DND-41 (cell line): ENCODE measurements around the gene SAPCD2.

ENCODE experiments used
- EZH2 ChIP-seq: IDR thresholded peaks from 3 replicates; pipeline ENCODE4 v1.6.1; 2012; ENCODE audit warnings: borderline replicate concordance, low read depth, mild to moderate bottlenecking, moderate library complexity, low read length, inconsistent platforms; ENCODE audit not compliant: severe bottlenecking
- TF ChIP-seq, protein P1 (sequence below): IDR thresholded peaks from 2 replicates; pipeline ENCODE4 v1.5.1; 2012; ENCODE audit warnings: borderline replicate concordance, low read length, moderate library complexity, mild to moderate bottlenecking; ENCODE audit not compliant: poor library complexity, severe bottlenecking; ENCODE audit errors: extremely low read depth

DNA sequence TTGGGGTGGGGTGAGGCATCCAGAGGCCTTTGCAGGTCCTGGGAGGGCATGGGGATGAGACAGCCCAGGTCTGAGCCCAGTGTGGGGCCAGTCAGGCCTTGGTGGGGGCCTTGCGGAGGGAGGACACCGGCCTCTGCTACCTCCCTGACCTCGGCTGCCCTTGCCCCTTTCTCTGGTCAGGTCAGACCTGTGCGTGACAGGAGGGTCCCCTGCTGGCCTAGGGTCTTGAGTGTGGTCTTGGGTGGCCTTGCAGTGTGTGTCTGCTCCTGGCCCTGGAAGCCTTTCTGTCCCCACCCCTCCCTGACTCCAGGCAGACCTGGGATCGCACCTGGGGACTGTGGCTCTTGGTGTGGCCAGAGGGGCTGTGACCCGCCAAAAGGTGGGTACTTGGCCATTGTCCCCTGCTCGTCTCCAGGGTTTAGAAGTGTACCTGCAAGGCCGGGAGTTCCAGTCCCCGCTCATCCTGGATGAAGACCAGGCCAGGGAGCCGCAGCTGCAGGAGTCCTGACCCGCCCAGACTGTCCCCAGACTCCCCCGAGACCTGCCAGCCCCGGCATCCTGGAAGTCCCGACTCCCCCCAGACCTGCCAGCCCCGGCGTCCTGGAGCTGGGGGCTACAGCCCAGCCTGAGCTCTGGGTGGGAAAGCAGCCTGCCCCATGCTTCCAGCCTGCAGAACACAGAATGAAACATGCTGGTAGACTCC, 12.0 kb upstream of the SAPCD2 start:
- TF ChIP-seq EZH2, result no peak
- TF ChIP-seq, protein P1, sequence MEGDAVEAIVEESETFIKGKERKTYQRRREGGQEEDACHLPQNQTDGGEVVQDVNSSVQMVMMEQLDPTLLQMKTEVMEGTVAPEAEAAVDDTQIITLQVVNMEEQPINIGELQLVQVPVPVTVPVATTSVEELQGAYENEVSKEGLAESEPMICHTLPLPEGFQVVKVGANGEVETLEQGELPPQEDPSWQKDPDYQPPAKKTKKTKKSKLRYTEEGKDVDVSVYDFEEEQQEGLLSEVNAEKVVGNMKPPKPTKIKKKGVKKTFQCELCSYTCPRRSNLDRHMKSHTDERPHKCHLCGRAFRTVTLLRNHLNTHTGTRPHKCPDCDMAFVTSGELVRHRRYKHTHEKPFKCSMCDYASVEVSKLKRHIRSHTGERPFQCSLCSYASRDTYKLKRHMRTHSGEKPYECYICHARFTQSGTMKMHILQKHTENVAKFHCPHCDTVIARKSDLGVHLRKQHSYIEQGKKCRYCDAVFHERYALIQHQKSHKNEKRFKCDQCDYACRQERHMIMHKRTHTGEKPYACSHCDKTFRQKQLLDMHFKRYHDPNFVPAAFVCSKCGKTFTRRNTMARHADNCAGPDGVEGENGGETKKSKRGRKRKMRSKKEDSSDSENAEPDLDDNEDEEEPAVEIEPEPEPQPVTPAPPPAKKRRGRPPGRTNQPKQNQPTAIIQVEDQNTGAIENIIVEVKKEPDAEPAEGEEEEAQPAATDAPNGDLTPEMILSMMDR, result no peak
